Activated naive CD4-positive, alpha-beta T cell treated with anti-CD3 and anti-CD28 coated beads, Interleukin-2, amount 50 U/mL, for 16 hours (primary cell): ENCODE results near the gene THADA.

Experiments
- DNase-seq: peaks from one replicate; pipeline ENCODE4 v3.0.0-alpha.2; 2020

Gene THADA

GRCh38 chr2:43372416-43373081 lies 223.3 kb downstream of the THADA start:
- no peak for DNase-seq

- no peak for DNase-seq
Observed at GRCh38 chr2:43370705-43371104, 225.1 kb downstream of the THADA start.

DNA sequence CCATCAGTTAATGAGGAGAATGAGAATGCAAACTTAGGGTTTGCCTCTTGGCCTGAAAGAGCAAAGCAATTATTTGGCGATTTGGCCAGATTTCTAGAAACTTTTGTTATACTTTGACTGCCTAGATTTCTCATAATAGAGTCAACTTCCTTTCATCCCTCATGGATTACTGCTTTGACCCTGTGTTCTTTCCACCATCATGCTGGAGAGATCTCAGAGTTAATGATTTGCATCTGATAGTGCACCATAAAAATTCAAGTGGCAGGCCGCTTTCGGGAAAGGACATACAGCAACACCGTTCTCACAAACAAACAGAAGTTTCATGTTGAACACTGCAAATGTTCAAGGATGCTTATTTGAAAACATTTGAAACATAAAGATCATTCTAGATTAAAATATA lies 225.7 kb downstream of the THADA start:
- no peak for DNase-seq

- no peak for DNase-seq
Observed at GRCh38 chr2:43368483-43369385, 227.1 kb downstream of the THADA start.

DNA sequence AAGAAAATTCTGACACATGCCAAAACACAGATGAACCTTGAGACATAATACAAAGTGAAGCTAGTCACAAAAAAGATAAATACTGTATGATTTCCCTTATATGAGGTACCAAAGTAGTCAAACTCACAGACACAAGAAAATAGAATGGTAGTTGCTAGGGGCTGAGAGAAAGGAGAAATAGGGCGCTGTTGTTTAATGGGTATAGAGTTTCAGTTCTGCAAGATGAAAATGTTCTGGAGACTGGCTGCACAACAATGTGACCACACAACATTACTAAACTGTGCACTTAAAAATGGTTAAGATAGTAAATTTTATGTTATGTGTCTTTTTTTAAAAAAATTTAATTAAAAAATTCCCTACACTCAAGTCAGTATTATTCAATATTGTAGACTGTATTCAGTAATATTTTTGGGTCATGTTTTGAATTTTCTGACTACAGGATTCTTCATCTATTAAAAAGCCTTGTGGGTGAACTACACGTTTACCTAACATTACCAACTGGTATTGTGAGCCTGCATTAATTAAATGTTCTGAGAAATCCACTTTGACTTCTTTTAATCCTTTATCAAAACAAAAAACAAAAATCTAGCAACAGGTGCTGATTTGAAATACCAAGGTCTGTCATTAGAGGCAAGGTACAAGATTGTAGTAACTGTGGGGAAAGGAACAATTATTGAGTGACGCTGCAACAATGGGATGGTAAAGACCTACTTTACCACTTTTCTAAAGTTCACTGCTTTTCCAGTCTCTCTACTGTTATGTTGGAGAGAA lies 228.6 kb downstream of the THADA start:
- no peak for DNase-seq

- DNase-seq, result no peak
Observed at GRCh38 chr2:43363120-43363519, 232.7 kb downstream of the THADA start.

- no peak for DNase-seq
Observed at GRCh38 chr2:43361286-43361685, 234.6 kb downstream of the THADA start.

DNA sequence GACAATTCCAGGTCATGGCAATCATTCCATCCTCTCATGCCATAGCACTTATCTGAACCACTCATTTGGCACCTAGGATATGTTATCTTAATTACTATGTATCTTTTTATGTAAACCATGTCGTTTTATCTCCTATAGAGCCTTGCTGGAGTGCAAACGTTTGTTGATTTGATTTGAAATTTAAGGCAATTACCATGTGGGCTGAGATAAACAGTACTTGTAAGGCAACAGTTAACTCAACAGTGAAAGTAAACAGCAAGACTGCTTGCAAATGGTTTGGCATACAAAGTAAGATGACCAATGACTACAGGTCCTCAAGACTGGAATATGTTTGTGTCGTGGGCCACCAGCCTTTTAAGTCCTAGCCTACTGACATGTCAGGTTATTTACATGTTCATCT lies 235.7 kb downstream of the THADA start:
- no peak for DNase-seq

DNA sequence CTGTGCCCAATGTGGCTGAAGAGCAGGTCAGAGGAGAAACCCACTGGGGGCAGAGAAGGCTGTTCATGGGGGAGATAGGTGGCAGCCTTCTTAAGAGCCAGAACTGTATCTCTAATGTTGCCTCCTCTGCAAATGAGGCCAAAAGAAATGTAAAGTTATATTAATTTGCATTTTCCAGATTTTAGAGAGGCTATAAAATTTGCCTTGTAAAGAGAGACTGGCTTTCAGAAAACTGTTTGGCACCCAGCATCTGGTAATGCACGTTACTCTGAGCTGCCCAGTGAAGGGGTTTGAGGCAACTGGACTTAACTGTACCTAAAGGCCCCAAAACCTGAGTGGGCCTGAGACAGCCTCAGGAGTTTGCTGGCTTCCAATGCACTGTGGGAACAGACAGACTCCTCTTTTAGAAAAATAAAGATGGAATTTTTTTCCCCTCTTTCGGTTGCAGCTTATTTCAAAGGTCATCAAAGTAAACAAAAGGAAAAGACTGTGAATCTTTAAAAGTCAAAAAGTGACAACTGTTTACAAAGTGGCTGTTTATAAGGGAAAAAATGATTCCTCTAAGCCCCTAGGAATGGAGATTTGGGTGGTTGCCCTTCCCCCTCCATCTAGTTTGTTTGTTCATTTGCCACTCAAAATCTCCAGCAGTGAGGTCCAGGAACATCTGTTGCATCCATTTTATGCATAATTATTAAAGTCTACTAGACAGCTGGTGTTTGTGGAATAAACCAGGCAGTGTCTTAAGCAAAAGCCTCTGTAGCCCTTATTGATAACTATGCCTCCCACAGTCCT lies 237.2 kb downstream of the THADA start:
- no peak for DNase-seq

GRCh38 chr2:43356774-43357173 lies 239.1 kb downstream of the THADA start:
- DNase-seq, result no peak

DNA sequence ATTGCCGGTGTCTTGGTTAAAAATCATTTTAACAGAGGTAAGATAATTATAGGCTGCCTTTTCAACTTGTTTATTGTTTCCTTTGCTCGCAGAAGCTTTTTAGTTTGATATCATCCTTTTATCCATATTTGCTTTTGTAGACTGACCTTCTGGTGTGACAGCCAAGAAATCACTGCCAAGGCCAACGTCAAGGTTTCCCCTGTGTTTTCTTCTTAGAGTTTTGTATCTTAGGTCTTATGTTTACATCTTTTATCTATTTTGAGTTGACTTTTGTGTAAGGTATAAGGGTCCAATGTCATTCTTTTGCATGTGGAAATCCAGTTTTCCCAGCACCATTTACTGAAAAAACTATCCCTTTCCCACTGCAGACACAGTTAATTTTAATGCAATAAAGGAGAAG lies 240.4 kb downstream of the THADA start:
- no peak for DNase-seq

GRCh38 chr2:43349904-43350303 lies 245.9 kb downstream of the THADA start:
- DNase-seq, result no peak

- no peak for DNase-seq
Observed at GRCh38 chr2:43348908-43349661, 246.8 kb downstream of the THADA start.

DNA sequence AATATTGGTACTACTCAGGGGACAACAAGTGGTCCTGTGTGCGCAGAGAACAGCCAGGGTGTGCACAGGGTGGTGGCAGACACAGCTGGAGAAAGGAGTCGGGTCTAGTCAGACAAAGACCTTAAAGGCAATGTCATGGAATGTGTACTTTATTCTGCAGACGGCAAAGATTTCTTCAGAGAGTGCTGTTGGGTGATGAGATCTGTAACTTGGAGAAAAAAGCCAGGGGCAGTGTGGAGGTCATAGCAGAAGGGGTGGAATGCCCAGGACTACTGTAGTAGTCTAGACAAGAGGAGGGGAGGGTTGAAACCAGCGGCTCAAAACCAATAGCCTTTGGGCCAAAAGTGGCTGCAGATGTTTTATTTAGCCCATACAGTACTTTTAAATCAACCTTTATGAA lies 248.1 kb downstream of the THADA start:
- no peak for DNase-seq

GRCh38 chr2:43346602-43347567 lies 249.0 kb downstream of the THADA start:
- DNase-seq, result no peak

DNA sequence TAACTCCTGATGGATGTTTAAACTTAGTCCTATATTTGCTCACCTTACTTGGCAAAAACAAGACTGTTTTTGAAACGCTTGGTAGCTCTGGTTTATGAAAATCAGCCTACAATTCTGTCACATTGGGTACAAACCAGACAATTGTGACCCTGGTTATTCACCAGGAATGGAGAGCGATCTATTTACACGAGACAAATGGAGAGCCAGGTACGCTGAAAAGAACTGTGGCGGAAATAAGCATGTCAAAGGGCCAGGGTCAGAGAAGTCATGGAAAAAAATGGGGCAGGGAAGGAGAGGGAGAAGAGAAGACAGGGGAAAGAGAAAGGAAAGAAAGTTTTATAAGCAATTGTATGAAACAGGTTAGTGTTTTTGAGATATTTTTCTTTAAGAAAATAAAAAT lies 250.0 kb downstream of the THADA start:
- no peak for DNase-seq

DNA sequence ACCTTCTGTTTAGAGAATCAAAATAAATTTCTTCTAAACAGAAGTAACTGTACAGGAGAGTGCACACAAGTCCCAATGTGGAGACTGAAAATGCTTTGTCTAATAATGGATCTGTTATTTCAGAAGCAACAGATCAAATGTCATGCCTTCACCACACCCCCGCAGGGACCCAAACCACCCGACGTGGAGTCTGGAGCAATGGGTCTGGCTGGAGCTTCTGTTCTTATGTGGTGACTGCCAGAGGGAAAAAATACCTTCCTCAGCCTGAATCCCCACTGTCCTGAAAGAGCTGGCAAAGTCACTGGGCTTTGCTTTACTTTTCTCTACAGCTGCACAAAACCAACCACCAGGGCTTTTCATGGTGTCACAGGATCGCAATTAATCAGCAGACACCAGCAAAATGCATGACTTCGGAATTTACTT lies 250.4 kb downstream of the THADA start:
- no peak for DNase-seq

DNA sequence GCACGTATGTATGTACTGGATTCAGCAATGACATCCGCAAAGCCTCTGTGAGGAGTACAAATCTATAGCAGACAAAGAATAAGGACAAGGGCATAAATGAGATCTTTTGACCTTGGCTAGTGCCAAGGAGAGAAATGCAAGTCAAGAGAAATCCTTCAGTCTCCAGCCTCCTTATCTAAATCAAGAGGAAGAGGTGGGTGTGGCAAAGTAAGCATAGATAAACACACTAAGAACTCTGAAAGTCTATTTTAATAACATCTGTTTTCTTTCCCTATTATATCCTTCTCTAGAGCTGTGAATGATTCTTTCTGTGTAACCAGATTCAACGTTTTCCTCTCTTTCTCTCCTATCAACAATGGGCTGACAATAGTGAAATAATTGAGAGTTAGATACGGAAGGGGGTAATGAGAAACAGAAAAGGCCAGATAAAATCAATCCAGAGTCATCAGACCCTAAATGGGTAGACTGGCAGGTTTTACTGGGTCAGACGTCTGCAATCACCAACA lies 250.9 kb downstream of the THADA start:
- DNase-seq, result no peak

DNA sequence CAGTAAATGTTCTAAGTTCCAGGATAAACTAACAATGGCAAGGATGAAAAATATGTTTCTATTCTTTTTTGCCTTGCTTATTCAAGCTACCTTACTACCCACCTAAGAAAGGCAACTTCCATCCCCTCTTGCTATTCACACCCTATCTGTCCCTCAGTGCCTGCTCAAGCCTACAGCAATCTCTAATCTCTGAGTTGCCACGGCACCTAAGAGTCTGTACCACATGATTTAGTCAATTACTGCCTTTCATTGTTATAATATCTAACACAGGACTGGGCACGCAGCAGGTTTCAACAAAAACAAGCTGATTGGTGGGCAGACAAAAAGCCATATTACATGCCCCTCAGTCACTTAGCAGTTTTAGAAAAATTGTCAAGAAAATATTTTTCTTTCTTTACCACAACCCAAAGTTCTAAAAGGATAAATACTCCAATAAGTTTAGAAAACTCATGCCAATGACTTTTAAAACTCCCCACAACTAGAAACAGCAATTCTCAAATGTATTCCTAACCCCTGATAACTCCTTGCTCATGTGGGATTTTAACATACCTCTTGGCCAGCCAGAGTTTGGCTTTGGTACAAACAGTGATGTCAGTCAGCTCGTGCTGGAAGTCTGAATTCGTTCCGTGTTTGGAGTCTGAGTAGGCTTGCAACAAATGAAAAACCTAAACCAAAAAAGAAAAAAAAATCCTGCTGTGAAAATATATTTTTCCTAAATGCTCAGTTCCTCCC lies 252.1 kb downstream of the THADA start:
- no peak for DNase-seq
